GM23338 (cell line): ENCODE results near the gene RAB3GAP1. TPM values are rescaled to one million over a fixed set of nuclear protein-coding genes. Genes with fewer than 3 reads are reported as not detected.

Experiments
- ATAC-seq: fragments of 200-7000 bp; cut with Tn5 transposase; 3 replicates; pipeline ENCODE4 v1.9.1; 2020
- DNase-seq: peaks from one replicate; pipeline ENCODE4 v3.0.0-alpha.2; 2015; ENCODE audit warnings: low spot score
- H2AFZ ChIP-seq: fragments of 200-600 bp; sonication (generic); 2 replicates; pipeline ENCODE4 v1.8.0; 2016; ENCODE audit warnings: antibody characterized with exemption, mild to moderate bottlenecking, moderate library complexity
- H3F3A ChIP-seq: fragments of 200-600 bp; sonication (generic); replicated peaks from 2 replicates; pipeline ENCODE4 v1.8.0; 2017; ENCODE audit warnings: antibody characterized with exemption, mixed run types, low read depth
- H3K27ac ChIP-seq: fragments of 200-600 bp; sonication (generic); 2 replicates; pipeline ENCODE4 v1.6.1; 2016; ENCODE audit warnings: low read depth
- H3K27me3 ChIP-seq: fragments of 200-600 bp; sonication (generic); 2 replicates; pipeline ENCODE4 v1.8.0; 2016; ENCODE audit warnings: mild to moderate bottlenecking, mixed run types, moderate library complexity; ENCODE audit not compliant: insufficient read depth
- H3K36me3 ChIP-seq: fragments of 200-600 bp; sonication (generic); 2 replicates; pipeline ENCODE4 v1.8.0; 2016; ENCODE audit warnings: mild to moderate bottlenecking; ENCODE audit not compliant: insufficient read depth
- H3K4me1 ChIP-seq: fragments of 200-600 bp; sonication (generic); 2 replicates; pipeline ENCODE4 v1.8.0; 2016; ENCODE audit warnings: mild to moderate bottlenecking, moderate library complexity; ENCODE audit not compliant: insufficient read depth
- H3K4me2 ChIP-seq: fragments of 200-600 bp; sonication (generic); 2 replicates; pipeline ENCODE4 v1.7.1; 2017; ENCODE audit warnings: mixed run types
- H3K4me3 ChIP-seq: fragments of 200-600 bp; sonication (generic); 2 replicates; pipeline ENCODE4 v1.6.1; 2016; ENCODE audit warnings: mixed run types
- H3K79me2 ChIP-seq: fragments of 200-600 bp; sonication (generic); replicated peaks from 2 replicates; pipeline ENCODE4 v1.8.0; 2017; ENCODE audit warnings: mild to moderate bottlenecking; ENCODE audit not compliant: insufficient read depth
- H3K9me2 ChIP-seq: fragments of 200-600 bp; sonication (generic); 2 replicates; pipeline ENCODE4 v1.8.0; 2017; ENCODE audit not compliant: insufficient read depth
- H4K20me1 ChIP-seq: fragments of 200-600 bp; sonication (generic); replicated peaks from 2 replicates; pipeline ENCODE4 v1.8.0; 2017; ENCODE audit warnings: mild to moderate bottlenecking; ENCODE audit not compliant: insufficient read depth
- H3K27ac Mint-ChIP-seq: 2 replicates; pipeline ENCODE4 v1.8.0; 2020; ENCODE audit warnings: inconsistent platforms, mild to moderate bottlenecking, moderate library complexity, mixed read lengths
- H3K27me3 Mint-ChIP-seq: 3 replicates; pipeline ENCODE4 v1.8.0; 2022; ENCODE audit warnings: low read depth, mild to moderate bottlenecking, moderate library complexity, mixed read lengths, inconsistent platforms; ENCODE audit not compliant: insufficient read depth, poor library complexity
- H3K36me3 Mint-ChIP-seq: 3 replicates; pipeline ENCODE4 v1.8.0; 2021; ENCODE audit warnings: low read depth, mild to moderate bottlenecking, inconsistent platforms, moderate library complexity, mixed read lengths
- H3K4me1 Mint-ChIP-seq: 3 replicates; pipeline ENCODE4 v1.8.0; 2020; ENCODE audit warnings: mild to moderate bottlenecking, inconsistent platforms, mixed read lengths
- H3K4me3 Mint-ChIP-seq: 3 replicates; pipeline ENCODE4 v1.8.0; 2021; ENCODE audit warnings: moderate library complexity, mild to moderate bottlenecking, inconsistent platforms, mixed read lengths
- H3K9me3 Mint-ChIP-seq: 3 replicates; pipeline ENCODE4 v1.8.0; 2020; ENCODE audit warnings: moderate library complexity, mild to moderate bottlenecking, inconsistent platforms, mixed read lengths
- CTCF ChIP-seq, 2 experiments: fragments of 200-600 bp in 1 of 2; sonication (generic) in 1 of 2; conservative IDR thresholded peaks; 2 replicates each; pipeline versions ENCODE4 v1.5.1 to v1.6.1; 2016 to 2017; ENCODE audit warnings: antibody characterized with exemption in 2 of 2, low read depth in 2 of 2, mild to moderate bottlenecking in 2 of 2, moderate library complexity in 1 of 2
- ETS1 ChIP-seq: IDR thresholded peaks from 2 replicates; pipeline ENCODE4 v1.6.1; 2016; ENCODE audit warnings: antibody characterized with exemption
- EZH2phosphoT487 ChIP-seq: fragments of 200-600 bp; sonication (generic); IDR thresholded peaks from one replicate; pipeline ENCODE4 v1.8.1; 2018; ENCODE audit warnings: antibody characterized with exemption; ENCODE audit not compliant: unreplicated experiment
- JUNB ChIP-seq: IDR thresholded peaks from one replicate; pipeline ENCODE4 v1.6.1; 2016; ENCODE audit warnings: antibody characterized with exemption; ENCODE audit not compliant: unreplicated experiment
- NANOG ChIP-seq: IDR thresholded peaks from 2 replicates; pipeline ENCODE4 v1.6.1; 2016; ENCODE audit warnings: antibody characterized with exemption, borderline replicate concordance
- ZNF114 ChIP-seq: fragments of 250-450 bp; sonication (Bioruptor Pico); IDR thresholded peaks from 2 replicates; pipeline ENCODE4 v1.5.0; 2020; ENCODE audit warnings: mild to moderate bottlenecking, moderate library complexity
- polyA plus RNA-seq: library from polyadenylated mRNA; unstranded; fragments of >200 nt; fragmentation: Nextera tagmentation; extraction: Ambion mirVana; gene quantifications from 2 replicates; pipeline ENCODE4 v1.2.1, GENCODE V29; 2016
- total RNA-seq: library from RNA; depleted of rRNA; stranded (reverse); fragments of >200 nt; shearing (Covaris generic); gene quantifications from 2 replicates; pipeline ENCODE4 v1.2.3, GENCODE V29; 2014
- TF ChIP-seq, protein P1 (sequence below): fragments of 250-450 bp; sonication (Bioruptor Pico); IDR thresholded peaks from 2 replicates; pipeline ENCODE4 v1.5.0; 2020; ENCODE audit warnings: mild to moderate bottlenecking, moderate library complexity
- TF ChIP-seq, protein P2 (sequence below): IDR thresholded peaks from one replicate; pipeline ENCODE4 v1.6.1; 2018; ENCODE audit warnings: antibody characterized with exemption; ENCODE audit not compliant: unreplicated experiment

Gene RAB3GAP1
- total and polyA plus RNA-seq, 2 experiments from 2014 or later: 22.5 to 40.4 TPM

DNA sequence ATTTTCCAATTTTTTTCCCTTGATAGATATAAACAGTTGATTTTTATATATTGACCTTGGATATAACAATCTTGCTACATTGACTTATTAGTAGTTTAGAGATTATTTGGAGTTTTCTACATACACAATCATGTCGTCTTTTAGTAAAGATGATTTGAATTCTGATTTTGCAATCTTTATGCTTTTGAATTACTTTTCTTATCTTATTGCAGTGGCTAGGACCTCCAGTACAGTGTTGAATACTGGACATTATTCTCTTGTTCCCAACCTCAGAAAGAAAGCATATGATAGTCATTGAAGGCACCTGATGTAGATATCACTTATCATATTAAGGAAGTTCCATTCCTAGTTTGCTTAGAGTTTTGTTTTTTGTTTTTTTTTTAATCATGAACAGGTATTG lies 90.2 kb downstream of the RAB3GAP1 start (continued):
- TF ChIP-seq, protein P1, sequence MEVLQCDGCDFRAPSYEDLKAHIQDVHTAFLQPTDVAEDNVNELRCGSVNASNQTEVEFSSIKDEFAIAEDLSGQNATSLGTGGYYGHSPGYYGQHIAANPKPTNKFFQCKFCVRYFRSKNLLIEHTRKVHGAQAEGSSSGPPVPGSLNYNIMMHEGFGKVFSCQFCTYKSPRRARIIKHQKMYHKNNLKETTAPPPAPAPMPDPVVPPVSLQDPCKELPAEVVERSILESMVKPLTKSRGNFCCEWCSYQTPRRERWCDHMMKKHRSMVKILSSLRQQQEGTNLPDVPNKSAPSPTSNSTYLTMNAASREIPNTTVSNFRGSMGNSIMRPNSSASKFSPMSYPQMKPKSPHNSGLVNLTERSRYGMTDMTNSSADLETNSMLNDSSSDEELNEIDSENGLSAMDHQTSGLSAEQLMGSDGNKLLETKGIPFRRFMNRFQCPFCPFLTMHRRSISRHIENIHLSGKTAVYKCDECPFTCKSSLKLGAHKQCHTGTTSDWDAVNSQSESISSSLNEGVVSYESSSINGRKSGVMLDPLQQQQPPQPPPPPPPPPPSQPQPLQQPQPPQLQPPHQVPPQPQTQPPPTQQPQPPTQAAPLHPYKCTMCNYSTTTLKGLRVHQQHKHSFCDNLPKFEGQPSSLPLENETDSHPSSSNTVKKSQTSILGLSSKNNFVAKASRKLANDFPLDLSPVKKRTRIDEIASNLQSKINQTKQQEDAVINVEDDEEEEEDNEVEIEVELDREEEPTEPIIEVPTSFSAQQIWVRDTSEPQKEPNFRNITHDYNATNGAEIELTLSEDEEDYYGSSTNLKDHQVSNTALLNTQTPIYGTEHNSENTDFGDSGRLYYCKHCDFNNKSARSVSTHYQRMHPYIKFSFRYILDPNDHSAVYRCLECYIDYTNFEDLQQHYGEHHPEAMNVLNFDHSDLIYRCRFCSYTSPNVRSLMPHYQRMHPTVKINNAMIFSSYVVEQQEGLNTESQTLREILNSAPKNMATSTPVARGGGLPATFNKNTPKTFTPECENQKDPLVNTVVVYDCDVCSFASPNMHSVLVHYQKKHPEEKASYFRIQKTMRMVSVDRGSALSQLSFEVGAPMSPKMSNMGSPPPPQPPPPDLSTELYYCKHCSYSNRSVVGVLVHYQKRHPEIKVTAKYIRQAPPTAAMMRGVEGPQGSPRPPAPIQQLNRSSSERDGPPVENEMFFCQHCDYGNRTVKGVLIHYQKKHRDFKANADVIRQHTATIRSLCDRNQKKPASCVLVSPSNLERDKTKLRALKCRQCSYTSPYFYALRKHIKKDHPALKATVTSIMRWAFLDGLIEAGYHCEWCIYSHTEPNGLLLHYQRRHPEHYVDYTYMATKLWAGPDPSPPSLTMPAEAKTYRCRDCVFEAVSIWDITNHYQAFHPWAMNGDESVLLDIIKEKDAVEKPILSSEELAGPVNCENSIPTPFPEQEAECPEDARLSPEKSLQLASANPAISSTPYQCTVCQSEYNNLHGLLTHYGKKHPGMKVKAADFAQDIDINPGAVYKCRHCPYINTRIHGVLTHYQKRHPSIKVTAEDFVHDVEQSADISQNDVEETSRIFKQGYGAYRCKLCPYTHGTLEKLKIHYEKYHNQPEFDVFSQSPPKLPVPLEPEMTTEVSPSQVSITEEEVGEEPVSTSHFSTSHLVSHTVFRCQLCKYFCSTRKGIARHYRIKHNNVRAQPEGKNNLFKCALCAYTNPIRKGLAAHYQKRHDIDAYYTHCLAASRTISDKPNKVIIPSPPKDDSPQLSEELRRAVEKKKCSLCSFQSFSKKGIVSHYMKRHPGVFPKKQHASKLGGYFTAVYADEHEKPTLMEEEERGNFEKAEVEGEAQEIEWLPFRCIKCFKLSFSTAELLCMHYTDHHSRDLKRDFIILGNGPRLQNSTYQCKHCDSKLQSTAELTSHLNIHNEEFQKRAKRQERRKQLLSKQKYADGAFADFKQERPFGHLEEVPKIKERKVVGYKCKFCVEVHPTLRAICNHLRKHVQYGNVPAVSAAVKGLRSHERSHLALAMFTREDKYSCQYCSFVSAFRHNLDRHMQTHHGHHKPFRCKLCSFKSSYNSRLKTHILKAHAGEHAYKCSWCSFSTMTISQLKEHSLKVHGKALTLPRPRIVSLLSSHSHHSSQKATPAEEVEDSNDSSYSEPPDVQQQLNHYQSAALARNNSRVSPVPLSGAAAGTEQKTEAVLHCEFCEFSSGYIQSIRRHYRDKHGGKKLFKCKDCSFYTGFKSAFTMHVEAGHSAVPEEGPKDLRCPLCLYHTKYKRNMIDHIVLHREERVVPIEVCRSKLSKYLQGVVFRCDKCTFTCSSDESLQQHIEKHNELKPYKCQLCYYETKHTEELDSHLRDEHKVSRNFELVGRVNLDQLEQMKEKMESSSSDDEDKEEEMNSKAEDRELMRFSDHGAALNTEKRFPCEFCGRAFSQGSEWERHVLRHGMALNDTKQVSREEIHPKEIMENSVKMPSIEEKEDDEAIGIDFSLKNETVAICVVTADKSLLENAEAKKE (CRISPR knock-in tag): no peak
- TF ChIP-seq EZH2phosphoT487 (no peak), JUNB (no peak), ZNF114 (no peak)

GRCh38 chr2:135144343-135144742 lies 92.3 kb downstream of the RAB3GAP1 start:
- ATAC-seq (no peak), DNase-seq (no peak)
- H3K4me2 ChIP-seq: no peak overlapping the region
- 0 out of 2 replicates have a peak, but pooled peaks cover 9% of the 10 kb centered on the region for H3K36me3 ChIP-seq
- peaks cover 36% of the 10 kb centered on the region for H3K9me3 Mint-ChIP-seq
- H3F3A ChIP-seq: no peaks in the 10 kb centered on the region
- no peaks in the 10 kb centered on the region; the same call in 1 of the 2 replicates for H4K20me1 ChIP-seq
- no peak overlapping the region for H3K27ac ChIP-seq
- no peaks in the 10 kb centered on the region for H3K4me1 ChIP-seq
- H3K4me1 Mint-ChIP-seq: no peaks in the 10 kb centered on the region
- no peak overlapping the region for H3K4me3 Mint-ChIP-seq
- no peak overlapping the region for H3K27ac Mint-ChIP-seq
- H2AFZ ChIP-seq: no peak overlapping the region
- H3K27me3 Mint-ChIP-seq: peaks cover 3% of the 10 kb centered on the region
- H3K36me3 Mint-ChIP-seq: peaks cover 59% of the 10 kb centered on the region
- H3K4me3 ChIP-seq: no peak overlapping the region
- no peaks in the 10 kb centered on the region for H3K27me3 ChIP-seq
- H3K79me2 ChIP-seq: peaks cover 5% of the 10 kb centered on the region; the same call in 1 of the 2 replicates
- no peaks in the 10 kb centered on the region for H3K9me2 ChIP-seq
- no peak for TF ChIP-seq JUNB
- no peak for TF ChIP-seq NANOG
- no peak for TF ChIP-seq EZH2phosphoT487
- TF ChIP-seq, protein P2, sequence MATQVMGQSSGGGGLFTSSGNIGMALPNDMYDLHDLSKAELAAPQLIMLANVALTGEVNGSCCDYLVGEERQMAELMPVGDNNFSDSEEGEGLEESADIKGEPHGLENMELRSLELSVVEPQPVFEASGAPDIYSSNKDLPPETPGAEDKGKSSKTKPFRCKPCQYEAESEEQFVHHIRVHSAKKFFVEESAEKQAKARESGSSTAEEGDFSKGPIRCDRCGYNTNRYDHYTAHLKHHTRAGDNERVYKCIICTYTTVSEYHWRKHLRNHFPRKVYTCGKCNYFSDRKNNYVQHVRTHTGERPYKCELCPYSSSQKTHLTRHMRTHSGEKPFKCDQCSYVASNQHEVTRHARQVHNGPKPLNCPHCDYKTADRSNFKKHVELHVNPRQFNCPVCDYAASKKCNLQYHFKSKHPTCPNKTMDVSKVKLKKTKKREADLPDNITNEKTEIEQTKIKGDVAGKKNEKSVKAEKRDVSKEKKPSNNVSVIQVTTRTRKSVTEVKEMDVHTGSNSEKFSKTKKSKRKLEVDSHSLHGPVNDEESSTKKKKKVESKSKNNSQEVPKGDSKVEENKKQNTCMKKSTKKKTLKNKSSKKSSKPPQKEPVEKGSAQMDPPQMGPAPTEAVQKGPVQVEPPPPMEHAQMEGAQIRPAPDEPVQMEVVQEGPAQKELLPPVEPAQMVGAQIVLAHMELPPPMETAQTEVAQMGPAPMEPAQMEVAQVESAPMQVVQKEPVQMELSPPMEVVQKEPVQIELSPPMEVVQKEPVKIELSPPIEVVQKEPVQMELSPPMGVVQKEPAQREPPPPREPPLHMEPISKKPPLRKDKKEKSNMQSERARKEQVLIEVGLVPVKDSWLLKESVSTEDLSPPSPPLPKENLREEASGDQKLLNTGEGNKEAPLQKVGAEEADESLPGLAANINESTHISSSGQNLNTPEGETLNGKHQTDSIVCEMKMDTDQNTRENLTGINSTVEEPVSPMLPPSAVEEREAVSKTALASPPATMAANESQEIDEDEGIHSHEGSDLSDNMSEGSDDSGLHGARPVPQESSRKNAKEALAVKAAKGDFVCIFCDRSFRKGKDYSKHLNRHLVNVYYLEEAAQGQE: no peak
- no peak for TF ChIP-seq ETS1
- no peak for TF ChIP-seq ZNF114
- TF ChIP-seq CTCF (conservative IDR thresholded peaks at IDR 0.05; ENCODE audit: low read depth in 2 of 2): no peak
